Left hindlimb (tissue), 1 donor: ENCODE results near the gene VGLL4.
"Not testable (repeated sequence)": the region's sequence is repeated elsewhere in the genome, so short reads cannot be mapped to it uniquely, and the experiment has no call there.

Experiments used
- DNase-seq: peaks from one replicate; pipeline ENCODE4 v3.0.0-alpha.2; 2018

Gene VGLL4

GRCh38 chr3:11523572-11524101 lies 120.1 kb downstream of the VGLL4 start:
- DNase-seq, result peak; percentile 82

GRCh38 chr3:11522953-11523571 lies 120.7 kb downstream of the VGLL4 start:
- no peak for DNase-seq

DNA sequence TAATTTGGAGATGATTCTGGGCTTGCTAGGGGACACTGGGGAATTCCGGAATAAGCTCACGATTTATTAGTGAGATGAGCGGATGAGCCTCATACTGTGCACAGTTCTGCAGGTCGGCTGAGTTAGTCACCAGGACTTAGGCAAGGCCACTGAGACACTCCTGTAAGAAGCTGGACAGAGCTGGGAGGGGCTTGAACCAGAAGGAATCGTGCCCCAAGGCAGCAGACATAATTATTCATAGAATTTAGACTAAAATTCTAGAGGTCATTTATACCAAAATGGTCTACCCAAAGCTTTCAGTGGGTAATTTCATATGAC lies 121.4 kb downstream of the VGLL4 start:
- DNase-seq, result no peak

- DNase-seq, result no peak
Measured at GRCh38 chr3:11521167-11521566, 122.5 kb downstream of the VGLL4 start.

DNA sequence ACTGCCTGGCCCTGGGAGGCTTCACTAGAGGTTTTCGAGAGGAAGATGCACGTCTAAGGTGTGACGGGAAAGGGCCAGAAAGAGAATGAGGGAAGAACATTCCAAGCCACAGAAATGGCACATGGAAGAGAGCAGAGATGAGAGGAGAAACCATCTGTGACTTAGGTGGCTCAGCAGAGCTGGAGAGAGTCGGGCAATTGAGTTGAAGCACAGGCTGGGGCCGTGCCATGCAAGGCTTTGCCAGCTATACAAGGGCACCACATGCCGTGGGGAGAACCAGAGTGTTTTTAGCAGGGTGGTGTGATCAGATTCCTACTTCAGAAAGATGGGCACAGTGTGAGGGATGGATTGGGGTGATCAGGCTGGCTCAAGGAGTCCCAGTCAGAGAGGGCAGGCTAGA lies 126.1 kb downstream of the VGLL4 start:
- no peak for DNase-seq

DNA sequence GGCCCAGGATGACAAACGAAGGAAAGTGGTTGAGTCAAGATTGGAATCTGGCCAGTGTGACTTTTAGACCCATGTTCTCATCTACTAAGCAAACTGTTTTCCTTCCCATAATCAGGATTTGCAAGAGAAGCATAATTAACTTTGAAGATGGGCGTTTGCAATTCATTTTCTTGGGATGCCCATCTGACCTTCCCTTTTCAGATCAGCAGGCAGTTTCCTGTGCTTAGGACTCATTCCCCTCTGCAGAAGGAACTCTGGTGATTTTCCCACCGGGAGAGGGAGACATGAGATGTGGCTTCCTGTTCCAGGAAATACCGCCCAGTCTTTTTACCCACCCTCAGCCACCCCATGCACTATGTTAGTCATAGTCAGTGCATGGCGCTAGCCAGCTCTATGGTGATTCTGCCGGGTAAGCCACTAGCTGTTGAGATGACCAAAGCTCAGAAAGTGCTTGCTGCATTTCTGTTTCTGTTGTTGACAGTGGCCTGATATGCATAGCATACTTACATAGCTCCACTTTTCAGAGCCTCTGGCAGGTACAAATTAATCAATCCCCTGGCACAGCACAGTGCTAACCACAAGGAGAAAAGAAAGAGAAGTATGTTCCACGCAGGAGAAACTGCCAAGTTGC lies 129.4 kb downstream of the VGLL4 start:
- DNase-seq, result peak; percentile 64

GRCh38 chr3:11513817-11514135 lies 129.9 kb downstream of the VGLL4 start:
- no peak for DNase-seq

DNA sequence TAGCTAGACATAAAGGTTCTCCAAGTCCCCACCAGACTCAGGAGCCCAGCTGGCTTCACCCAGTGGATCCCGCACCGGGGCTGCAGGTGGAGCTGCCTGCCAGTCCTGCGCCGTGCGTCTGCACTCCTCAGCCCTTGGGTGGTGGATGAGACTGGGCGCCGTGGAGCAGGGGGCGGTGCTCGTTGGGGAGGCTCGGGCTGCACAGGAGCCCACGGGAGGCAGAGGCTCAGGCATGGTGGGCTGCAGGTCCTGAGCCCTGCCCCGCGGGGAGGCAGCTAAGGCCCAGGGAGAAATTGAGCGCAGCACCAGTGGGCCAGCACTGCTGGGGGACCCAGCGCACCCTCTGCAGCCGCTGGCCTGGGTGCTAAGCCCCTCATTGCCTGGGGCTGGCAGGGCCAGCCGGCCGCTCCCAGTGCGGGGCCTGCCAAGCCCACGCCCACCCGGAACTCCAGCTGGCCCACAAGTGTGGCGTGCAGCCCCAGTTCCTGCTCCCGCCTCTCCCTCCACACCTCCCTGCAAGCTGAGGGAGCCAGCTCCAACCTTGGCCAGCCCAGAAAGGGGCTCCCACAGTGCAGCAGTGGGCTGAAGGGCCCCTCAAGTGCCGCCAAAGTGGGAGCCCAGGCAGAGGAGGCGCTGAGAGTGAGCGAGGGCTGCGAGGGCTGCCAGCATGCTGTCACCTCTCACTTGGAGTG lies 130.4 kb downstream of the VGLL4 start:
- DNase-seq, result not testable (repeated sequence)

GRCh38 chr3:11511606-11512005 lies 132.1 kb downstream of the VGLL4 start:
- not testable (repeated sequence) for DNase-seq

DNA sequence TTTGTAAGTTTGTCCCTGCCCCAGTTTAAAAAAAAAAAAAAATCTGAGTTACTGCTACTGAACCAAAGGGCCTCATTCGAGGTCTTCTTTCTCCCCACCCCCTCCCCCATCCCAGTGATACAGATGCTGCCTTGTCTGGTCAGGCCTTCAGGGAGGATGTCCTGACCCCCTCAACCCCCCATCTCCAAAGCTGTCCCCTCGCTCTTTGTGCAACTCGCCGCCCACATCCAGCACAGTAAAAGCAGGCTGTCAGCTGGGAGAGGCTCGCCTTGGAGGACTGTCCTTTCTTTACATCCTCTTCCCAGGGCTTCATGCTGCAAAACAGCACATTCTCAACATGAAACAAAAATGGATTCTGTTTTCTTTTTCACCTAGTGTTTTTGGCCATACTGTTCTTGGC lies 133.4 kb downstream of the VGLL4 start:
- no peak for DNase-seq

DNA sequence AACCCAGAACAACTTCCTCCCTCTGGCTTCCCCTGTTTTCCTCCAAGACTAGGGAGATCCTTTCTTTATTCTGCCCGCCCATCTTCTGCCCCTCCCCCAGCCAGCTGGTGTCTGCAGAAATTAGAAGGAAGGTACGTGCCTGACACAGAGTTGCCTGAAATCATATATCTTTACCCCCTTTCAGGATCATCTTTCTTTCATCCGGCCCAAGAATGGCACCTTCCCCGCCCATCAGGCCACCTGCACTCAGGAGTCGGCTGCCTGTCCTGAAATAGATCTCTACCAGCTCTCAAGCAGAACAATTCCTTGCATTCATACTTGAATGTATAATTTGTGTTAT lies 133.7 kb downstream of the VGLL4 start:
- no peak for DNase-seq

- DNase-seq, result peak; percentile 75
Measured at GRCh38 chr3:11509173-11510000, 134.3 kb downstream of the VGLL4 start.

GRCh38 chr3:11508346-11509172 lies 135.2 kb downstream of the VGLL4 start:
- no peak for DNase-seq

- no peak for DNase-seq
Measured at GRCh38 chr3:11507719-11508118, 136.0 kb downstream of the VGLL4 start.
